Measurements from ENCODE around the gene NOL4L.

DNA sequence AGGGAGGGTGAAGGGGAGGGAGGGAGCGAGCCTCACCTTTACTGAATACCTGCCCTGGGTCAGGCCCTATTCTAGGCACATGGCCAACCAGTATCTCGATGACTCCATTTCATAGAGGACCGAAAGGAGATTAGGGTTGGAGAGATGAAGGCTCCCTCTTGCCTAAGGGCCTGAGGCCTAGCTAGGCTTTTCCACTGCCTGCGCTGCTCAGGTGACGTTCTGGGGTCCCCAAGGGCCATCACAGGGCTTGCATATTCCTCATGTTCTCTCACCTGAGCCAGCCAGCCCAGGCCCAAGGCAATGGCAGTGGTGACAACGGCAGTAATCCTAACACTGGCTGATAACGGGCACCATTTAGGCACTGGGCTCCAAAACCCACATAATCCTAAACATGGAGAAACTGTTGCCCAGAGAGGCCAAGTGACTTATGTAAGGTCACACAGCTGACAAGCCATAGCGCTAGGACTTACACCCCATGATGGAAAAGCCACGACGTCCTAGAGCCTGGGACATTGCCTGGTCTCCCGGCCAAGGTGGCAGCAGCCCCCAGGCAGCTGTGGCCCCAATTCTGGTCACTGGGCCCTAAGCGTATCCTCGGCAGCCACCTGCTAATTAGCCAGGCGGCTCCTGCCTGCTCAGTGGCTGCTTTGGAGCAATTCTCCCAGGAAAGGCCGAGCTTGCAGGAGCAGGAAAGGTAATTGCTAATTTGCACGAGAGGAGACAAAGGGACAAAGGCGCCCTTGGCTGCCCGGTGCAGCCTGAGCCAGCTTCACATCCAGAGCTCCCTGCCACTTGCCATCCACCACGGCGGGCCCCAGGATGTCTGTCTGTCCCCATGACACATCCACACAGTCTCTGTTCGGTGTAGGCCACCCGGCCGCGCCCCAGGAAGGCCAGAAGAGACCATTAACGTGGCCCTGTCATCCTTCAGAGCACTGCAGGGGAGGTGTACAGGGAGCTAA lies 21.5 kb downstream of the NOL4L start:
- TF ChIP-seq, protein P1, sequence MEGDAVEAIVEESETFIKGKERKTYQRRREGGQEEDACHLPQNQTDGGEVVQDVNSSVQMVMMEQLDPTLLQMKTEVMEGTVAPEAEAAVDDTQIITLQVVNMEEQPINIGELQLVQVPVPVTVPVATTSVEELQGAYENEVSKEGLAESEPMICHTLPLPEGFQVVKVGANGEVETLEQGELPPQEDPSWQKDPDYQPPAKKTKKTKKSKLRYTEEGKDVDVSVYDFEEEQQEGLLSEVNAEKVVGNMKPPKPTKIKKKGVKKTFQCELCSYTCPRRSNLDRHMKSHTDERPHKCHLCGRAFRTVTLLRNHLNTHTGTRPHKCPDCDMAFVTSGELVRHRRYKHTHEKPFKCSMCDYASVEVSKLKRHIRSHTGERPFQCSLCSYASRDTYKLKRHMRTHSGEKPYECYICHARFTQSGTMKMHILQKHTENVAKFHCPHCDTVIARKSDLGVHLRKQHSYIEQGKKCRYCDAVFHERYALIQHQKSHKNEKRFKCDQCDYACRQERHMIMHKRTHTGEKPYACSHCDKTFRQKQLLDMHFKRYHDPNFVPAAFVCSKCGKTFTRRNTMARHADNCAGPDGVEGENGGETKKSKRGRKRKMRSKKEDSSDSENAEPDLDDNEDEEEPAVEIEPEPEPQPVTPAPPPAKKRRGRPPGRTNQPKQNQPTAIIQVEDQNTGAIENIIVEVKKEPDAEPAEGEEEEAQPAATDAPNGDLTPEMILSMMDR (conservative IDR thresholded peaks at IDR 0.05): no peak
- no peak for TF ChIP-seq EZH2 (IDR thresholded peaks at IDR 0.05; ENCODE audit: low read depth)
